HEK293 (cell line): Measurements from ENCODE around the gene CCBE1.

Experiments used
- GLIS2 ChIP-seq: fragments of 450-650 bp; formaldehyde crosslinking; IDR thresholded peaks from 2 replicates; pipeline ENCODE4 v1.5.1; 2016; ENCODE audit warnings: missing biosample characterization, missing genetic modification characterization
- KLF10 ChIP-seq: fragments of 450-650 bp; IDR thresholded peaks from 2 replicates; pipeline ENCODE4 v1.5.1; 2018; ENCODE audit warnings: missing biosample characterization, mild to moderate bottlenecking, missing genetic modification characterization
- KLF7 ChIP-seq: fragments of 450-650 bp; formaldehyde crosslinking; IDR thresholded peaks from 2 replicates; pipeline ENCODE4 v1.5.1; 2016; ENCODE audit warnings: missing biosample characterization, missing genetic modification characterization, borderline replicate concordance
- KLF9 ChIP-seq: fragments of 450-650 bp; formaldehyde crosslinking; IDR thresholded peaks from 2 replicates; pipeline ENCODE4 v1.5.1; 2016; ENCODE audit warnings: missing biosample characterization, missing genetic modification characterization, low read depth
- OSR2 ChIP-seq: fragments of 450-650 bp; formaldehyde crosslinking; IDR thresholded peaks from 2 replicates; pipeline ENCODE4 v1.5.1; 2016; ENCODE audit warnings: missing biosample characterization, missing genetic modification characterization
- SP2 ChIP-seq: fragments of 450-650 bp; formaldehyde crosslinking; IDR thresholded peaks from 2 replicates; pipeline ENCODE4 v1.5.1; 2016; ENCODE audit warnings: missing biosample characterization, missing genetic modification characterization
- SP7 ChIP-seq: fragments of 450-650 bp; formaldehyde crosslinking; IDR thresholded peaks from 2 replicates; pipeline ENCODE4 v1.5.1; 2016; ENCODE audit warnings: missing biosample characterization, missing genetic modification characterization
- WT1 ChIP-seq: fragments of 450-650 bp; formaldehyde crosslinking; IDR thresholded peaks from 2 replicates; pipeline ENCODE4 v1.5.1; 2016; ENCODE audit warnings: missing biosample characterization, missing genetic modification characterization
- ZBTB20 ChIP-seq: fragments of 450-650 bp; formaldehyde crosslinking; IDR thresholded peaks from 2 replicates; pipeline ENCODE4 v1.5.1; 2016; ENCODE audit warnings: missing biosample characterization, missing genetic modification characterization
- ZBTB7A ChIP-seq: fragments of 450-650 bp; formaldehyde crosslinking; IDR thresholded peaks from 2 replicates; pipeline ENCODE4 v1.5.1; 2016; ENCODE audit warnings: low read depth, missing biosample characterization, missing genetic modification characterization
- ZNF133 ChIP-seq: fragments of 450-650 bp; formaldehyde crosslinking; IDR thresholded peaks from 2 replicates; pipeline ENCODE4 v1.5.1; 2016; ENCODE audit warnings: missing biosample characterization, missing genetic modification characterization
- ZNF16 ChIP-seq: fragments of 450-650 bp; formaldehyde crosslinking; IDR thresholded peaks from 2 replicates; pipeline ENCODE4 v1.5.1; 2016; ENCODE audit warnings: low read depth, missing biosample characterization, missing genetic modification characterization
- ZNF19 ChIP-seq: fragments of 450-650 bp; formaldehyde crosslinking; IDR thresholded peaks from 2 replicates; pipeline ENCODE4; 2016; ENCODE audit warnings: missing biosample characterization, missing genetic modification characterization, low read depth
- ZNF2 ChIP-seq: fragments of 450-650 bp; formaldehyde crosslinking; IDR thresholded peaks from 2 replicates; pipeline ENCODE4 v1.5.1; 2016; ENCODE audit warnings: missing biosample characterization, missing genetic modification characterization
- ZNF223 ChIP-seq: fragments of 450-650 bp; formaldehyde crosslinking; IDR thresholded peaks from 2 replicates; pipeline ENCODE4 v1.5.1; 2016; ENCODE audit warnings: missing biosample characterization, missing genetic modification characterization
- ZNF292 ChIP-seq: fragments of 450-650 bp; formaldehyde crosslinking; IDR thresholded peaks from 2 replicates; pipeline ENCODE4 v1.5.1; 2016; ENCODE audit warnings: low read depth, missing biosample characterization, missing genetic modification characterization, borderline replicate concordance
- ZNF416 ChIP-seq: fragments of 450-650 bp; formaldehyde crosslinking; IDR thresholded peaks from 2 replicates; pipeline ENCODE4 v1.5.1; 2016; ENCODE audit warnings: missing biosample characterization, missing genetic modification characterization
- ZNF610 ChIP-seq: fragments of 450-650 bp; formaldehyde crosslinking; IDR thresholded peaks from 2 replicates; pipeline ENCODE4 v1.5.1; 2016; ENCODE audit warnings: missing biosample characterization, missing genetic modification characterization, borderline replicate concordance
- ZNF664 ChIP-seq: fragments of 450-650 bp; formaldehyde crosslinking; IDR thresholded peaks from 2 replicates; pipeline ENCODE4 v1.5.1; 2016; ENCODE audit warnings: missing biosample characterization, missing genetic modification characterization
- ZNF76 ChIP-seq: fragments of 450-650 bp; formaldehyde crosslinking; IDR thresholded peaks from 2 replicates; pipeline ENCODE4; 2016; ENCODE audit warnings: low read depth, missing biosample characterization, missing genetic modification characterization, borderline replicate concordance
- ZSCAN30 ChIP-seq: fragments of 450-650 bp; IDR thresholded peaks from 2 replicates; pipeline ENCODE4 v1.5.1; 2018; ENCODE audit warnings: missing biosample characterization, mild to moderate bottlenecking, missing genetic modification characterization, moderate library complexity
- TF ChIP-seq, protein P1 (sequence below): fragments of 450-650 bp; formaldehyde crosslinking; conservative IDR thresholded peaks from 2 replicates; pipeline ENCODE4 v1.5.1; 2016; ENCODE audit warnings: low read depth, missing biosample characterization, missing genetic modification characterization
- TF ChIP-seq, protein P2 (sequence below): fragments of 450-650 bp; IDR thresholded peaks from 2 replicates; pipeline ENCODE4 v1.5.1; 2018; ENCODE audit warnings: missing biosample characterization, missing genetic modification characterization
- TF ChIP-seq, protein P3 (sequence below): fragments of 450-650 bp; formaldehyde crosslinking; IDR thresholded peaks from 2 replicates; pipeline ENCODE4 v1.5.1; 2016; ENCODE audit warnings: missing biosample characterization, missing genetic modification characterization
- TF ChIP-seq, protein P4 (sequence below): IDR thresholded peaks from 2 replicates; pipeline ENCODE4 v1.6.1; 2011; ENCODE audit warnings: mild to moderate bottlenecking, low read depth, low read length, borderline replicate concordance
- TF ChIP-seq, protein P5 (sequence below): fragments of 450-650 bp; formaldehyde crosslinking; IDR thresholded peaks from 2 replicates; pipeline ENCODE4 v1.5.1; 2016; ENCODE audit warnings: missing biosample characterization, missing genetic modification characterization
- TF ChIP-seq, protein P6 (sequence below): fragments of 450-650 bp; formaldehyde crosslinking; IDR thresholded peaks from 2 replicates; pipeline ENCODE4 v1.5.1; 2016; ENCODE audit warnings: missing biosample characterization, missing genetic modification characterization
- TF ChIP-seq, protein P7 (sequence below): fragments of 450-650 bp; formaldehyde crosslinking; IDR thresholded peaks from 2 replicates; pipeline ENCODE4 v1.5.1; 2016; ENCODE audit warnings: missing biosample characterization, missing genetic modification characterization, low read depth

CCBE1 gene

DNA sequence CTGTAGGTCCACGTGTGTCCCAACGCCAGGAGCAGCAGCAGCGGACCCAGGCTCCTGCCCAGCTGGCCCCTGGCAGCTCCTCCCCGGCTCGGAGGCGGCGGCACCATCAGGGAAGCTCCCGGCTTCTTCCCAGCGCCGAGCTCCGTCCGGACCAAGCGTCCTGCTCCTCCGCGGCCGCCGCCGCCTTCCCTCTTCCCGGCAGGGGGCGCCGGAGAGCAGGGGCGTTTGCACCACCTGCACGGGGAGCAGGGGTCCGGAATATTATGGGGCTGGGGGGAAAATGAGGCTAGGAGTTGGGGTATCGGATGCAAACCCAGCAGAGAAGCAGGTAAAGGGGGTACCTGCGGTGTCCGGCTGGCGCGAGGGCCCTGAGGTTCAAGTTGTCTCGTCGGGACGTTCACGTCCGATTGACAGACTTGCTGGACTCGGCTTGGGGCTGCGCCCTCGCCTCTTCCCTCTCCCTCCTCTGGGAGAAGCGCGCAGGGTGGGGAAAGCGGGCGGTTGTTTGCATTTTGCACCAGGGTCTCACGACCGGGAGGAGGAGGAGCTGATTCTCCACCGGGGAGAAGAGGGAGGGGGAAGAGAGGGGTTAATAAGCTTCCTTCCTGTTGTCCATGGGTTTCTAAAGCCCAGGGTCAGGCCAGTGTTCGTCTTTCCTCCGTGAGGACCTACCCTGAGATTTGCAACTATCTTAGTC is at the start of gene CCBE1 (continued):
- TF ChIP-seq, protein P1, sequence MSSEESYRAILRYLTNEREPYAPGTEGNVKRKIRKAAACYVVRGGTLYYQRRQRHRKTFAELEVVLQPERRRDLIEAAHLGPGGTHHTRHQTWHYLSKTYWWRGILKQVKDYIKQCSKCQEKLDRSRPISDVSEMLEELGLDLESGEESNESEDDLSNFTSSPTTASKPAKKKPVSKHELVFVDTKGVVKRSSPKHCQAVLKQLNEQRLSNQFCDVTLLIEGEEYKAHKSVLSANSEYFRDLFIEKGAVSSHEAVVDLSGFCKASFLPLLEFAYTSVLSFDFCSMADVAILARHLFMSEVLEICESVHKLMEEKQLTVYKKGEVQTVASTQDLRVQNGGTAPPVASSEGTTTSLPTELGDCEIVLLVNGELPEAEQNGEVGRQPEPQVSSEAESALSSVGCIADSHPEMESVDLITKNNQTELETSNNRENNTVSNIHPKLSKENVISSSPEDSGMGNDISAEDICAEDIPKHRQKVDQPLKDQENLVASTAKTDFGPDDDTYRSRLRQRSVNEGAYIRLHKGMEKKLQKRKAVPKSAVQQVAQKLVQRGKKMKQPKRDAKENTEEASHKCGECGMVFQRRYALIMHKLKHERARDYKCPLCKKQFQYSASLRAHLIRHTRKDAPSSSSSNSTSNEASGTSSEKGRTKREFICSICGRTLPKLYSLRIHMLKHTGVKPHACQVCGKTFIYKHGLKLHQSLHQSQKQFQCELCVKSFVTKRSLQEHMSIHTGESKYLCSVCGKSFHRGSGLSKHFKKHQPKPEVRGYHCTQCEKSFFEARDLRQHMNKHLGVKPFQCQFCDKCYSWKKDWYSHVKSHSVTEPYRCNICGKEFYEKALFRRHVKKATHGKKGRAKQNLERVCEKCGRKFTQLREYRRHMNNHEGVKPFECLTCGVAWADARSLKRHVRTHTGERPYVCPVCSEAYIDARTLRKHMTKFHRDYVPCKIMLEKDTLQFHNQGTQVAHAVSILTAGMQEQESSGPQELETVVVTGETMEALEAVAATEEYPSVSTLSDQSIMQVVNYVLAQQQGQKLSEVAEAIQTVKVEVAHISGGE (tag by site-specific recombination) = no peak
- TF ChIP-seq ZNF416 (no peak), ZSCAN30 (no peak), WT1 (tag by site-specific recombination) (peak; percentile 43; the same call in 1 of the 2 replicates), ZNF76 (0 out of 2 replicates have a peak, but pooled peaks have one; percentile 32), ZBTB20 (tag by site-specific recombination) (no peak; the same call in 1 of the 2 replicates), KLF7 (no peak), ZNF16 (no peak), ZNF610 (no peak), ZNF664 (tag by site-specific recombination) (no peak), ZNF133 (no peak), ZNF2 (peak; percentile 50; the same call in 1 of the 2 replicates), ZNF223 (tag by site-specific recombination) (no peak), ZBTB7A (tag by site-specific recombination) (no peak), GLIS2 (tag by site-specific recombination) (peak; percentile 39), KLF9 (tag by site-specific recombination) (peak; percentile 39), SP7 (tag by site-specific recombination) (0 out of 2 replicates have a peak, but pooled peaks have one; percentile 39), ZNF19 (tag by site-specific recombination) (no peak), ZNF292 (tag by site-specific recombination) (no peak), OSR2 (tag by site-specific recombination) (no peak), SP2 (tag by site-specific recombination) (no peak), KLF10 (tag by site-specific recombination) (no peak)
- TF ChIP-seq, protein P2, sequence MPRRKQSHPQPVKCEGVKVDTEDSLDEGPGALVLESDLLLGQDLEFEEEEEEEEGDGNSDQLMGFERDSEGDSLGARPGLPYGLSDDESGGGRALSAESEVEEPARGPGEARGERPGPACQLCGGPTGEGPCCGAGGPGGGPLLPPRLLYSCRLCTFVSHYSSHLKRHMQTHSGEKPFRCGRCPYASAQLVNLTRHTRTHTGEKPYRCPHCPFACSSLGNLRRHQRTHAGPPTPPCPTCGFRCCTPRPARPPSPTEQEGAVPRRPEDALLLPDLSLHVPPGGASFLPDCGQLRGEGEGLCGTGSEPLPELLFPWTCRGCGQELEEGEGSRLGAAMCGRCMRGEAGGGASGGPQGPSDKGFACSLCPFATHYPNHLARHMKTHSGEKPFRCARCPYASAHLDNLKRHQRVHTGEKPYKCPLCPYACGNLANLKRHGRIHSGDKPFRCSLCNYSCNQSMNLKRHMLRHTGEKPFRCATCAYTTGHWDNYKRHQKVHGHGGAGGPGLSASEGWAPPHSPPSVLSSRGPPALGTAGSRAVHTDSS = no peak
- TF ChIP-seq, protein P3, sequence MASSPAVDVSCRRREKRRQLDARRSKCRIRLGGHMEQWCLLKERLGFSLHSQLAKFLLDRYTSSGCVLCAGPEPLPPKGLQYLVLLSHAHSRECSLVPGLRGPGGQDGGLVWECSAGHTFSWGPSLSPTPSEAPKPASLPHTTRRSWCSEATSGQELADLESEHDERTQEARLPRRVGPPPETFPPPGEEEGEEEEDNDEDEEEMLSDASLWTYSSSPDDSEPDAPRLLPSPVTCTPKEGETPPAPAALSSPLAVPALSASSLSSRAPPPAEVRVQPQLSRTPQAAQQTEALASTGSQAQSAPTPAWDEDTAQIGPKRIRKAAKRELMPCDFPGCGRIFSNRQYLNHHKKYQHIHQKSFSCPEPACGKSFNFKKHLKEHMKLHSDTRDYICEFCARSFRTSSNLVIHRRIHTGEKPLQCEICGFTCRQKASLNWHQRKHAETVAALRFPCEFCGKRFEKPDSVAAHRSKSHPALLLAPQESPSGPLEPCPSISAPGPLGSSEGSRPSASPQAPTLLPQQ (tag by site-specific recombination) = peak; percentile 48; the same call in 1 of the 2 replicates
- TF ChIP-seq, protein P4, sequence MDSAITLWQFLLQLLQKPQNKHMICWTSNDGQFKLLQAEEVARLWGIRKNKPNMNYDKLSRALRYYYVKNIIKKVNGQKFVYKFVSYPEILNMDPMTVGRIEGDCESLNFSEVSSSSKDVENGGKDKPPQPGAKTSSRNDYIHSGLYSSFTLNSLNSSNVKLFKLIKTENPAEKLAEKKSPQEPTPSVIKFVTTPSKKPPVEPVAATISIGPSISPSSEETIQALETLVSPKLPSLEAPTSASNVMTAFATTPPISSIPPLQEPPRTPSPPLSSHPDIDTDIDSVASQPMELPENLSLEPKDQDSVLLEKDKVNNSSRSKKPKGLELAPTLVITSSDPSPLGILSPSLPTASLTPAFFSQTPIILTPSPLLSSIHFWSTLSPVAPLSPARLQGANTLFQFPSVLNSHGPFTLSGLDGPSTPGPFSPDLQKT = no peak
- TF ChIP-seq, protein P5, sequence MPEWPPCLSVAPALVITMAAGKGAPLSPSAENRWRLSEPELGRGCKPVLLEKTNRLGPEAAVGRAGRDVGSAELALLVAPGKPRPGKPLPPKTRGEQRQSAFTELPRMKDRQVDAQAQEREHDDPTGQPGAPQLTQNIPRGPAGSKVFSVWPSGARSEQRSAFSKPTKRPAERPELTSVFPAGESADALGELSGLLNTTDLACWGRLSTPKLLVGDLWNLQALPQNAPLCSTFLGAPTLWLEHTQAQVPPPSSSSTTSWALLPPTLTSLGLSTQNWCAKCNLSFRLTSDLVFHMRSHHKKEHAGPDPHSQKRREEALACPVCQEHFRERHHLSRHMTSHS (tag by site-specific recombination) = no peak
- TF ChIP-seq, protein P6, sequence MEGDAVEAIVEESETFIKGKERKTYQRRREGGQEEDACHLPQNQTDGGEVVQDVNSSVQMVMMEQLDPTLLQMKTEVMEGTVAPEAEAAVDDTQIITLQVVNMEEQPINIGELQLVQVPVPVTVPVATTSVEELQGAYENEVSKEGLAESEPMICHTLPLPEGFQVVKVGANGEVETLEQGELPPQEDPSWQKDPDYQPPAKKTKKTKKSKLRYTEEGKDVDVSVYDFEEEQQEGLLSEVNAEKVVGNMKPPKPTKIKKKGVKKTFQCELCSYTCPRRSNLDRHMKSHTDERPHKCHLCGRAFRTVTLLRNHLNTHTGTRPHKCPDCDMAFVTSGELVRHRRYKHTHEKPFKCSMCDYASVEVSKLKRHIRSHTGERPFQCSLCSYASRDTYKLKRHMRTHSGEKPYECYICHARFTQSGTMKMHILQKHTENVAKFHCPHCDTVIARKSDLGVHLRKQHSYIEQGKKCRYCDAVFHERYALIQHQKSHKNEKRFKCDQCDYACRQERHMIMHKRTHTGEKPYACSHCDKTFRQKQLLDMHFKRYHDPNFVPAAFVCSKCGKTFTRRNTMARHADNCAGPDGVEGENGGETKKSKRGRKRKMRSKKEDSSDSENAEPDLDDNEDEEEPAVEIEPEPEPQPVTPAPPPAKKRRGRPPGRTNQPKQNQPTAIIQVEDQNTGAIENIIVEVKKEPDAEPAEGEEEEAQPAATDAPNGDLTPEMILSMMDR (tag by site-specific recombination) = peak; percentile 99
- TF ChIP-seq, protein P7, sequence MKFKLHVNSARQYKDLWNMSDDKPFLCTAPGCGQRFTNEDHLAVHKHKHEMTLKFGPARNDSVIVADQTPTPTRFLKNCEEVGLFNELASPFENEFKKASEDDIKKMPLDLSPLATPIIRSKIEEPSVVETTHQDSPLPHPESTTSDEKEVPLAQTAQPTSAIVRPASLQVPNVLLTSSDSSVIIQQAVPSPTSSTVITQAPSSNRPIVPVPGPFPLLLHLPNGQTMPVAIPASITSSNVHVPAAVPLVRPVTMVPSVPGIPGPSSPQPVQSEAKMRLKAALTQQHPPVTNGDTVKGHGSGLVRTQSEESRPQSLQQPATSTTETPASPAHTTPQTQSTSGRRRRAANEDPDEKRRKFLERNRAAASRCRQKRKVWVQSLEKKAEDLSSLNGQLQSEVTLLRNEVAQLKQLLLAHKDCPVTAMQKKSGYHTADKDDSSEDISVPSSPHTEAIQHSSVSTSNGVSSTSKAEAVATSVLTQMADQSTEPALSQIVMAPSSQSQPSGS (tag by site-specific recombination) = no peak
